Glomerular endothelial cell (primary cell): Measurements from ENCODE around the gene CACNA2D3. TPM values are rescaled to one million over a fixed set of nuclear protein-coding genes. Genes with fewer than 3 reads are reported as not detected.
"Not testable (repeated sequence)": the region's sequence is repeated elsewhere in the genome, so short reads cannot be mapped to it uniquely, and the experiment has no call there.

Experiments used
- DNase-seq: peaks from one replicate; pipeline ENCODE4 v3.0.0-alpha.2; 2011; ENCODE audit warnings: low read depth, low spot score; ENCODE audit errors: extremely low read depth
- total RNA-seq: library from RNA; depleted of rRNA; stranded (reverse); fragments of >200 nt; gene quantifications from 2 replicates; pipeline ENCODE4 v1.2.3, GENCODE V29; 2015

Gene CACNA2D3
- total RNA-seq, 1 donor from 2014 or later: not detected

- no peak for DNase-seq
Observed at GRCh38 chr3:55077726-55078125, 955.4 kb downstream of the CACNA2D3 start.

DNA sequence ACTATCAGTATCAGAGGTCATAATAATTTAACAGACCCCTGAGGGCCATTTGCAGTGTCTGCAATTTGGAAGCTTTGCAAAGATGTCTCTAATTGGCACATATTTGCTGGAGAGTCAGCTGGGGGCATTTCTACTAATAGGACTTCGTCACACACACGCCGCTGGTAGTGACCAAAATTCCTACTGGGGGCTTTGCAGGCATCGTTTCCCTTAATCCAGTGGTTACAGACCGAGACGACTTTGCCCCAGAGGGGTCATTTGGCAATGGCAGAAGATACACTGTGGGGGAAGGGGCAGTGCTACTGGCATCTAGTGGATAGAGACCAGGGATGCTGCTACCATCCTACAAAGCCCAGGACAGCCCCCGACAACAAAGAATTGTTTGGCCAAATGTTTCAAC lies 956.5 kb downstream of the CACNA2D3 start:
- no peak for DNase-seq

DNA sequence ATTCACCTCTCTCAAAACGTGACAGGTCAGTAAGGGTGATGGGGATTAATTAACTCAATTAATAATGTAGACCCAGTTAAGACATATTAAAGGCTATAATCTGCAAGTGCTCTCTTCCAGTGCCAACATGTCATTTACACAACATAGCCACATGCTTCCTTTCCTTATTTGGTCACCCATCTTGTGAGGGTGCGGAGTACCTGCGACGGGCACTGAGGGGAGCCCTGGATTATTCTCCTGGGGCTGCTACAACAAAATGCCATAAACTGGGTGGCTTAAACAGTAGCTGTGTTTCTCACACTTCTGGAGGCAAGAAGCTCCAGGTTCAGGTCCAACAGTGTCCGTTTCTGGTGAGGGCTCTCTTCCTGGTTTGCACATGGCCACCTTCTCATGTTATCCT lies 962.9 kb downstream of the CACNA2D3 start:
- no peak for DNase-seq

DNA sequence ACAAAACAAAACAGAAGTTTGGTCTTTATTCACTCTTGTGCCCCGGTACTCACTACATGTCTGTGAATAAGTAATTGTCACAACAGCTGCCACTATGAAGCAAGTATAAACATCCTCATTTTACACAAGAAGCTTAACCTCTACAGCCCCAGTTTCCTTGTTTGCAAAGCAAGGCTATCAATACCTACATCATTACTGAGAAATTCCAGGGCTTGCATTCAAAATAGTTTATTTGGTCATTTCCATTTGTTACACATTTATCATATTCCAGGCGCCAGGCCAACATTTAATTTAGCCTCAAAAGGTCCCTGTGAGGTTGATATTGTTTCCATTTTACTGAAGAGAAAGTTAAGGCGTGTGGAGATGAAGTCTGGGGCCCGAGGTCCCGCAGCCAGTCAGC lies 966.9 kb downstream of the CACNA2D3 start:
- no peak for DNase-seq

- DNase-seq: no peak
Observed at GRCh38 chr3:55090291-55090690, 967.9 kb downstream of the CACNA2D3 start.

DNA sequence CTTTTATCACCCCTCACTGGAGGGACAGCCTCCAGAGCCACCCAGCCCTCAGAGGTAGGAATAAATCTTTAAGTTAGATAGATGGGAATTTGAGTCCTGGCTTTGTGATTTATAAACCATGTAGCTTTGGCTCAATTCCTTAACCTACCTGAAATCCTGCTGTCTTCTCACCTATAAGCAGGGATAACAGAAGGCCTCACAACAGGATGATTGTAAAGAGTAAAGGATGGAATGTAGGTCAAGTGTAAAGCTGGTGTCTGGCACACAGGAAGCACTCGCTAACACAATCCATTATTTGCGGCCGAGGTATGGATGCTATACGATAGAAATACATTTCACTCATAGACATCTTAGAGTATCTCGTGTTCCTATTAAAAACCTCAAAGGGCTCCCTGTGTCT lies 968.4 kb downstream of the CACNA2D3 start:
- DNase-seq: no peak

GRCh38 chr3:55091381-55092225 lies 969.3 kb downstream of the CACNA2D3 start:
- no peak for DNase-seq

- no peak for DNase-seq
Observed at GRCh38 chr3:55094676-55095075, 972.3 kb downstream of the CACNA2D3 start.

DNA sequence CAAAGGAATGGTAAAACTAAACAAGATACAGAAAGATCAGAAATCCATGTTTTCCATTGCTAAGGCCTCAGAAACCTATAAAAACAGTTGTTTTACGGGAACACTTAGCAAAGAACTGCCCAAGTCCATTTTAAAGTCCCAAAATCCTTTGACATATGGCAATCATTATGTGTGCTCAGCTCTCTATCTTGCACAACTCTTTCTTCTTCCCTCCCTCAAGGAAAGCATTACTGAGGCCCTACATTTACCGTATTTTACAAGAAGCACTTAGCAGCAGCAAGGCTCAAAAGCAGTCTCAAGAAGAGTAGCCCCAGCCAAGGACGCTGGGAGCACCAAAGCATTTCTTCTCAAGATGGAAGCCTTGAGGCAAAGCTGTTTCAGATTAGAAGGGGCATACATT lies 975.1 kb downstream of the CACNA2D3 start:
- no peak for DNase-seq

- DNase-seq: no peak
Observed at GRCh38 chr3:55105647-55106046, 983.3 kb downstream of the CACNA2D3 start.

DNA sequence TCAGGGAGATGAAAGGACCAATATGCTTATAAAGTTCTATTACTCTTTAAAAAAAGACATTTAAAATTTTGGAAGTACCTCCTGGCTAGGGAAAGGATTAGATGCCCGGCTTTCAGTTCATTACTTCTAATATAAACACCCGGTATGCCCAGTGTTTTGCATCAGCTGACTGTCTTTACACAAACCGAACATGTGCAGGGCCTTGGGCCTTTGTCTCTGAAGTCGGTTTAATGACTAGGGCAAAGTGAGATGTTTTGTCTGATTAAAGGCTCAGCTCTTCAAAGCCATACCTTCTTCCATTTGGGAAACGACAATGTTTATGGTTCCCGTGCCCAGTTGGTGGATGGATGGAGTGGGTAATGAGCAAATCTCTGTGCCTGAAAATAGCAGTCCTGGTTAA lies 984.8 kb downstream of the CACNA2D3 start:
- no peak for DNase-seq

DNA sequence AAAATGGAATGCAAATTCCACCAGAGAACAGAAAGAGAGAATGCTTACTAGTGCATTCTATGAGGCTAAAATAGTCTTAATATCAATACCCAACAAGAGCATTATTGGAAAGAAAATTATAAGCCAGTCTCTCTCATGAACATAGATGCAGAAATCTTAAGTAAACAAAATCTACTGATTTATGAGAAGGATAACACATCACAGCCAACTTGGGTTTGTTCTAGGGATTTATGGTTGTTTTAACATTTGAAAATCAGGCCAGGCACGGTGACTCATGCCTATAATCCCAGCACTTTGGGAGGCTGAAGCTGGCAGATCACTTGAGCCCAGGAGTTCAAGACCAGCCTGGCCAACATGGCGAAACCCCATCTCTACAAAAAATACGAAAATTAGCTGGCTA lies 989.6 kb downstream of the CACNA2D3 start:
- DNase-seq: not testable (repeated sequence)

GRCh38 chr3:55118451-55118850 lies 996.1 kb downstream of the CACNA2D3 start:
- DNase-seq: no peak

- no peak for DNase-seq
Observed at GRCh38 chr3:55119268-55119667, 996.9 kb downstream of the CACNA2D3 start.

- DNase-seq: no peak
Observed at GRCh38 chr3:55122312-55122711, 1000.0 kb downstream of the CACNA2D3 start.

Other genes starting within 250 kb of the CACNA2D3 start
- 30.7 and 34.2 TPM in 2 replicates for gene ACTR8, start 240.4 kb upstream of the CACNA2D3 start, total RNA-seq
- 19.4 and 20.4 TPM in 2 replicates for gene SELENOK, start 230.7 kb upstream of the CACNA2D3 start, total RNA-seq